ENCODE data around the gene PJA2. TPM values are rescaled to one million over a fixed set of nuclear protein-coding genes. Genes with fewer than 3 reads are reported as not detected.

The PJA2 gene
- total and polyA plus RNA-seq, 9 donors, result 87.3 to 138 (median 121) TPM

DNA sequence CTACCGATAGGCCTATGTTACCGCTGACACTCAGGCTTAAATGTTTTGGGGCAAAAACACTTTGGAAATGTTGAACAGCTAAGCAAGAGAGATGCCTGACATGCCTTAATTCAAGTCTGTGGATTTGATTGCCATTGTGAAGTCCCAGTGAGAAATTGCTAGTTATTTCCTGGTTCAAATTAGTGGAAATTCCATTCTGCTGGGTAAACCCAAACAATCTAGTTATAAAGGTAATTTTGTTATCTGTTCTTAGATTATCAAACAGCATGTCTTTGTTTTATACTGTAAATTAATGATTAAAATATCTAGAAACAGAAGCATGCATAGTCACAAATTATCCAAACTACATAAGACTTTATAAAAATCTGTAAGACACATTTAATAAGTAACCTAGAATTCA is 96.6 kb downstream of the PJA2 start:
- peaks cover 13% of the 10 kb centered on the region for H3K4me1 ChIP-seq (ENCODE audit: control insufficient read depth, insufficient read depth, low read length)
- no peaks in the 10 kb centered on the region for H3K27me3 ChIP-seq (ENCODE audit: control insufficient read depth, insufficient read depth, low read length)
- no peak for DNase-seq
- no peak overlapping the region for H3K4me3 ChIP-seq (ENCODE audit: low read length)
- no peak overlapping the region for H3K27ac ChIP-seq (ENCODE audit: low read length)
- no peaks in the 10 kb centered on the region for H3K36me3 ChIP-seq (ENCODE audit: control insufficient read depth, insufficient read depth, low read length)
- no peaks in the 10 kb centered on the region for H3K9me3 ChIP-seq (replicated peaks; ENCODE audit: control insufficient read depth, low read depth, low read length)
- 100% methylated on average over 1 of the region's 2 CpGs for WGBS (ENCODE audit: insufficient coverage)

- Histone ChIP-seq H3K27ac (ENCODE audit: low read length) (no peak overlapping the region), H3K4me3 (ENCODE audit: low read length) (no peak overlapping the region), H3K36me3 (ENCODE audit: control insufficient read depth, insufficient read depth, low read length) (no peaks in the 10 kb centered on the region), H3K4me1 (ENCODE audit: control insufficient read depth, insufficient read depth, low read length) (peaks cover 13% of the 10 kb centered on the region), H3K27me3 (ENCODE audit: control insufficient read depth, insufficient read depth, low read length) (no peaks in the 10 kb centered on the region), H3K9me3 (replicated peaks; ENCODE audit: control insufficient read depth, low read depth, low read length) (no peaks in the 10 kb centered on the region)
- WGBS (ENCODE audit: insufficient coverage), result 100% methylated on average over 1 of the region's 2 CpGs
- no peak for DNase-seq
Measured at GRCh38 chr5:109312695-109313094, 97.1 kb downstream of the PJA2 start.

- peaks cover 13% of the 10 kb centered on the region for H3K4me1 ChIP-seq (ENCODE audit: control insufficient read depth, insufficient read depth, low read length)
- DNase-seq, result no peak
- no peak overlapping the region for H3K4me3 ChIP-seq (ENCODE audit: low read length)
- WGBS (ENCODE audit: insufficient coverage), result no CpG with 5 or more reads among the region's 3 CpGs
- no peaks in the 10 kb centered on the region for H3K9me3 ChIP-seq (replicated peaks; ENCODE audit: control insufficient read depth, low read depth, low read length)
- no peak overlapping the region for H3K27ac ChIP-seq (ENCODE audit: low read length)
- no peaks in the 10 kb centered on the region for H3K27me3 ChIP-seq (ENCODE audit: control insufficient read depth, insufficient read depth, low read length)
- H3K36me3 ChIP-seq (ENCODE audit: control insufficient read depth, insufficient read depth, low read length), result no peaks in the 10 kb centered on the region
Measured at GRCh38 chr5:109310315-109310714, 99.5 kb downstream of the PJA2 start.

GRCh38 chr5:109309326-109310063 is 100.3 kb downstream of the PJA2 start:
- H3K9me3 ChIP-seq (replicated peaks; ENCODE audit: control insufficient read depth, low read depth, low read length), result no peaks in the 10 kb centered on the region
- no peaks in the 10 kb centered on the region for H3K27me3 ChIP-seq (ENCODE audit: control insufficient read depth, insufficient read depth, low read length)
- peak; percentile 64 for DNase-seq
- peak overlapping the region; percentile 31 for H3K27ac ChIP-seq (ENCODE audit: low read length)
- 75% methylated on average over 4 of the region's 5 CpGs for WGBS (ENCODE audit: insufficient coverage)
- no peaks in the 10 kb centered on the region for H3K36me3 ChIP-seq (ENCODE audit: control insufficient read depth, insufficient read depth, low read length)
- H3K4me1 ChIP-seq (ENCODE audit: control insufficient read depth, insufficient read depth, low read length), result peaks cover 13% of the 10 kb centered on the region
- no peak overlapping the region for H3K4me3 ChIP-seq (ENCODE audit: low read length)

GRCh38 chr5:109307951-109308350 is 101.8 kb downstream of the PJA2 start:
- Histone ChIP-seq H3K27ac (ENCODE audit: low read length) (no peak overlapping the region), H3K4me1 (ENCODE audit: control insufficient read depth, insufficient read depth, low read length) (peaks cover 13% of the 10 kb centered on the region), H3K27me3 (ENCODE audit: control insufficient read depth, insufficient read depth, low read length) (no peaks in the 10 kb centered on the region), H3K36me3 (ENCODE audit: control insufficient read depth, insufficient read depth, low read length) (no peaks in the 10 kb centered on the region), H3K4me3 (ENCODE audit: low read length) (no peak overlapping the region), H3K9me3 (replicated peaks; ENCODE audit: control insufficient read depth, low read depth, low read length) (no peaks in the 10 kb centered on the region)
- DNase-seq, result peak; percentile 70
- WGBS (ENCODE audit: insufficient coverage), result no CpG with 5 or more reads among the region's 3 CpGs

DNA sequence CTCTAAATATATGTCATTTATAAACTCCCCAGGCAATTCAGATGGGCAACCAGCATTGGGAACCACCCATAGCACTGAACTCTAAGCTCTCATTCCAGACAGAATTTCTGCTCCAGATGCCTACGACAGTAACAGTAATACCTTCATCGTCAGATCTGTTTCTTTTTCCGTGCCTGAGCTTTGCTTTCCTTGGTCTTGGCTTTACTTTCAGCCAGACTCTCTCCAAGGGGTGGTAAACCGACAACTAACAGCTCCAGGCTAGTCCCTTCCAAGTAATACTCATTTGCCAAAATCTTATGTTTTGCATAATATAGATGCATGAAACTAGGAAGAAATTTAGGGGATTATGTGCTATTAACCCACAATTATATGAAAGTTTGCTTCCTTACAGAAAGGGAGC is 102.3 kb downstream of the PJA2 start:
- H3K4me1 ChIP-seq (ENCODE audit: control insufficient read depth, insufficient read depth, low read length), result peaks cover 13% of the 10 kb centered on the region
- no peaks in the 10 kb centered on the region for H3K9me3 ChIP-seq (replicated peaks; ENCODE audit: control insufficient read depth, low read depth, low read length)
- H3K27ac ChIP-seq (ENCODE audit: low read length), result no peak overlapping the region
- 25% methylated on average over 3 of the region's 4 CpGs for WGBS (ENCODE audit: insufficient coverage)
- H3K36me3 ChIP-seq (ENCODE audit: control insufficient read depth, insufficient read depth, low read length), result no peaks in the 10 kb centered on the region
- H3K27me3 ChIP-seq (ENCODE audit: control insufficient read depth, insufficient read depth, low read length), result no peaks in the 10 kb centered on the region
- DNase-seq, result peak; percentile 64
- H3K4me3 ChIP-seq (ENCODE audit: low read length), result no peak overlapping the region

- WGBS (ENCODE audit: insufficient coverage), result no CpG with 5 or more reads among the region's 2 CpGs
- H3K9me3 ChIP-seq (replicated peaks; ENCODE audit: control insufficient read depth, low read depth, low read length), result no peaks in the 10 kb centered on the region
- H3K4me1 ChIP-seq (ENCODE audit: control insufficient read depth, insufficient read depth, low read length), result peaks cover 15% of the 10 kb centered on the region
- H3K27me3 ChIP-seq (ENCODE audit: control insufficient read depth, insufficient read depth, low read length), result no peaks in the 10 kb centered on the region
- H3K36me3 ChIP-seq (ENCODE audit: control insufficient read depth, insufficient read depth, low read length), result no peaks in the 10 kb centered on the region
- no peak overlapping the region for H3K4me3 ChIP-seq (ENCODE audit: low read length)
- H3K27ac ChIP-seq (ENCODE audit: low read length), result no peak overlapping the region
- no peak for DNase-seq
Measured at GRCh38 chr5:109305352-109305751, 104.4 kb downstream of the PJA2 start.

- DNase-seq, result no peak
- Histone ChIP-seq H3K36me3 (ENCODE audit: control insufficient read depth, insufficient read depth, low read length) (no peaks in the 10 kb centered on the region), H3K4me1 (ENCODE audit: control insufficient read depth, insufficient read depth, low read length) (peaks cover 9% of the 10 kb centered on the region), H3K27me3 (ENCODE audit: control insufficient read depth, insufficient read depth, low read length) (no peaks in the 10 kb centered on the region), H3K4me3 (ENCODE audit: low read length) (no peak overlapping the region), H3K9me3 (replicated peaks; ENCODE audit: control insufficient read depth, low read depth, low read length) (no peaks in the 10 kb centered on the region), H3K27ac (ENCODE audit: low read length) (no peak overlapping the region)
Measured at GRCh38 chr5:109304309-109304708, 105.5 kb downstream of the PJA2 start.

DNA sequence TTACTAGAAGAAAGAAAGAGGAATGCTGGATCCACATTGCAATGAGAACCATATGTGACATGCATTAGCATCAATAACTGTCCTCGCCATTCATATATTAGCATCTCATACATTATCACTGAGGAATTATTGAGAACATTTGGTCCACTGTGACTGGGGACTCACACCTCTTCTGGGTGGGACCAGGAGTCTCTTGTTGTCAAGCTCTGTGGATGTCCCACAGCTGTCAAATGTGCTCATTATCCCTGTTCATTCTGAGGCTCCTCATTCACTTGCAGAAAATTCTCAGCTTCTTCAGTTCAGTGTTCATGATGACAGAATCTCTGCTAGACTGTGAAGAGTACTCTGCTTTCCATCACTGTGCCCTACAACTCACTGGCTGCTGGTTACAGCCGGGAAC is 109.4 kb downstream of the PJA2 start:
- no peak overlapping the region for H3K4me3 ChIP-seq (ENCODE audit: low read length)
- H3K9me3 ChIP-seq (replicated peaks; ENCODE audit: control insufficient read depth, low read depth, low read length), result no peaks in the 10 kb centered on the region
- no peaks in the 10 kb centered on the region for H3K27me3 ChIP-seq (ENCODE audit: control insufficient read depth, insufficient read depth, low read length)
- peak; percentile 28 for DNase-seq
- WGBS (ENCODE audit: insufficient coverage), result 70% methylated on average over 2 of the region's 2 CpGs
- H3K4me1 ChIP-seq (ENCODE audit: control insufficient read depth, insufficient read depth, low read length), result peaks cover 5% of the 10 kb centered on the region
- no peak overlapping the region for H3K27ac ChIP-seq (ENCODE audit: low read length)
- H3K36me3 ChIP-seq (ENCODE audit: control insufficient read depth, insufficient read depth, low read length), result no peaks in the 10 kb centered on the region

DNA sequence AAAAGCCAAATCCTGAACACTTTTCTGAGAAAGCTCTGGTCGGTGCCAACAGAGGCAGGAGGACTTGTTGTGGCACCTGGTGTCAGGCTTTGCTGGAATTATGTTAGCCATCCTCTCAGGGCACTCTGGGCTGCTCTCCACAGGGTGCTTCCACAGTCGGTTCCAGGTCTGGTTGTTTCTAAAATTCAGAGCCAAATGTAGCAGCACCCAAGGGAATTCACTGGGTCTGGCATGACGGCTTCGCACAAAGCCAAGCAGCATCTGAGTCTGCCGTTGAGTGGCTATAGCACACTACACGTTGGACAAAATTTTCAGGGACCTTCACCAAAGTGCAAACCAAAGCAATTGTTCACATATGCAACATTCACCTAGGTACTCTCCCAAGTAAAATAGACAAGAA is 110.2 kb downstream of the PJA2 start:
- Histone ChIP-seq H3K4me3 (ENCODE audit: low read length) (no peak overlapping the region), H3K4me1 (ENCODE audit: control insufficient read depth, insufficient read depth, low read length) (peaks cover 5% of the 10 kb centered on the region), H3K27me3 (ENCODE audit: control insufficient read depth, insufficient read depth, low read length) (no peaks in the 10 kb centered on the region), H3K27ac (ENCODE audit: low read length) (no peak overlapping the region), H3K36me3 (ENCODE audit: control insufficient read depth, insufficient read depth, low read length) (no peaks in the 10 kb centered on the region), H3K9me3 (replicated peaks; ENCODE audit: control insufficient read depth, low read depth, low read length) (peaks cover 2% of the 10 kb centered on the region)
- 55% methylated on average over 6 of the region's 6 CpGs for WGBS (ENCODE audit: insufficient coverage)
- DNase-seq, result no peak

- DNase-seq, result no peak
- no peaks in the 10 kb centered on the region for H3K36me3 ChIP-seq (ENCODE audit: control insufficient read depth, insufficient read depth, low read length)
- no peak overlapping the region for H3K27ac ChIP-seq (ENCODE audit: low read length)
- WGBS (ENCODE audit: insufficient coverage), result no CpG with 5 or more reads among the region's 4 CpGs
- H3K9me3 ChIP-seq (replicated peaks; ENCODE audit: control insufficient read depth, low read depth, low read length), result peaks cover 2% of the 10 kb centered on the region
- no peaks in the 10 kb centered on the region for H3K27me3 ChIP-seq (ENCODE audit: control insufficient read depth, insufficient read depth, low read length)
- H3K4me3 ChIP-seq (ENCODE audit: low read length), result no peak overlapping the region
- peaks cover 5% of the 10 kb centered on the region for H3K4me1 ChIP-seq (ENCODE audit: control insufficient read depth, insufficient read depth, low read length)
Measured at GRCh38 chr5:109298794-109299193, 111.0 kb downstream of the PJA2 start.
